ENCODE data around the gene NT5C3B.

The NT5C3B gene

DNA sequence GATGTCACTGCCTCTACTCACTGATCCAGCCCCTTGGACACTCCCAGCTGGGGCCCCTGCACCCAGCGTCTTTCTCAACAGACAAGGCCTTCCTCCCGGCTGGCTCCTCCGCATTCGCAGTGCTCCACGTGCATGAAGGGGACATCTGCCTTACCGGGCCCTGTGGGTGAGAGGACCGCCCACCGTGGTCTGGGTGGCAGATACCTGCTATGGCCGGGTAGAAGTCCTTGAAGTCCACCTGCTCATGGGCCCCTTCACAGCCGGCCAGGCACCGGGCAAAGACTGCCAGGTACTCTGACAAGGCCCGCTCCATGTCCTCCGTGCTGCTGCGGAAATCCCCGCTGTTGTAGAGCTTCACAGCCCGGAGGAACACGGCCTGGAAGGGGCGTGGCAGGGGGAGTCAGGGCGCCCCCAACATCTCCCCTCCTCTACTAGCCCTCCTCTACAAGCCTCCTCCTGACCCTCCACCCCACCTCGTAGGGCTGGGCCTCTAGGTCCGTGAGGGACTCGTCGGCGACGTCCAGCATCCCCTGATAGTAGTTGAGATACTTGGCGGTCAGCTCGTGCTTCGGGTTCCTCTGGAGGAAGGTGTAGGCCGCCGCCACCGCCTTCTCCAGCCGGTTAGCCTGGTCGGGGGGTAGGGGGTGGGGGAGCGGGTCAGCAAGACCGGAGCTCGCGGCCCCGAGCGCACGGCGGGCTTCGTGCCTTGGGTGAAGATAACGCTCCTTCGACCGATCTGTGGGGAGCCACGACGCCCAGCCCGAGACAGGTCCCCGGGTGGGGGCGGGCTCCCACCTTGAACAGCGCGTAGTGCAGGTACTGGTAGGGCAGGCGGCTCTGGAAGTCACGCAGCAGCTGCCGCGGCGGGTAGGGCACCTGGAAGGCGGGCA is 25.1 kb downstream of the NT5C3B start:
- DNase-seq (ENCODE audit: low read depth in 2 of 2) = peak in 1 of 2 donors; percentile 5

DNA sequence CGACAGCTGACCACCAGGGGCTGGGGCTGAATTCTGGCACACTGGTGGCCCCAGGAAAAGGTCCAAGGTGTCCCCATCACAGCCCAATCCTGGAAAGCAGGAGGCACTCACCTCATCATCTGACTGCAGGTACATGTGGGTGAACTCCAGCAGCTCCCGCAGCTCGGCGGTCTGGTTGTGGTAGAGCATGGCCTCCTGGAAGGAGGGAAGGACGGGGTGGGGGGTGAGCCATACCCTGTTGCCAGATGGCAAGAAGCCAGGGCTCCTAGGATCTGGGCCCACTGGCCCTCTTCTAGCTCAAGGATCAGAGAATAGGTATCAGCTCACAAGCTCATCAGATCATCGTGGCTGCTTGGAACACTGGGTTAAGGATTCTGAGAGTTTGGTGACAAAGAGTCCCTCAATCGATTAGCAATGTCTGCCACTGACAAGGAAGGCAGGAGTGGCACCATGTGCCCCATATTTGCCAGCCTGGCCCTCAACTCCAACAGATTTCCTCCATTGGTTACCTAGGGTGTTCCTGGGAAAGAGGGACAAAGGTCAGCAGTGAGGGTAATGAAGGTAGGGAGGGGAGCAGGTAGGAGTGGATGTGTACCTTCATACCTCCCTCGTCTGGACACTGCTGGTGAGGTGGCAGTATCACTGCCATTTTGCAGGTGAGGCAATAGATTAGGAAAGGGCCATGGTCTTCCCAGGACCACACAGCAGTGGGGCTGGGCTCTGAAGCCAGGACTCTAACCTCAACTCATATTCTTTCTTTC is 29.2 kb downstream of the NT5C3B start:
- no peak for DNase-seq (ENCODE audit: low read depth in 2 of 2)

DNA sequence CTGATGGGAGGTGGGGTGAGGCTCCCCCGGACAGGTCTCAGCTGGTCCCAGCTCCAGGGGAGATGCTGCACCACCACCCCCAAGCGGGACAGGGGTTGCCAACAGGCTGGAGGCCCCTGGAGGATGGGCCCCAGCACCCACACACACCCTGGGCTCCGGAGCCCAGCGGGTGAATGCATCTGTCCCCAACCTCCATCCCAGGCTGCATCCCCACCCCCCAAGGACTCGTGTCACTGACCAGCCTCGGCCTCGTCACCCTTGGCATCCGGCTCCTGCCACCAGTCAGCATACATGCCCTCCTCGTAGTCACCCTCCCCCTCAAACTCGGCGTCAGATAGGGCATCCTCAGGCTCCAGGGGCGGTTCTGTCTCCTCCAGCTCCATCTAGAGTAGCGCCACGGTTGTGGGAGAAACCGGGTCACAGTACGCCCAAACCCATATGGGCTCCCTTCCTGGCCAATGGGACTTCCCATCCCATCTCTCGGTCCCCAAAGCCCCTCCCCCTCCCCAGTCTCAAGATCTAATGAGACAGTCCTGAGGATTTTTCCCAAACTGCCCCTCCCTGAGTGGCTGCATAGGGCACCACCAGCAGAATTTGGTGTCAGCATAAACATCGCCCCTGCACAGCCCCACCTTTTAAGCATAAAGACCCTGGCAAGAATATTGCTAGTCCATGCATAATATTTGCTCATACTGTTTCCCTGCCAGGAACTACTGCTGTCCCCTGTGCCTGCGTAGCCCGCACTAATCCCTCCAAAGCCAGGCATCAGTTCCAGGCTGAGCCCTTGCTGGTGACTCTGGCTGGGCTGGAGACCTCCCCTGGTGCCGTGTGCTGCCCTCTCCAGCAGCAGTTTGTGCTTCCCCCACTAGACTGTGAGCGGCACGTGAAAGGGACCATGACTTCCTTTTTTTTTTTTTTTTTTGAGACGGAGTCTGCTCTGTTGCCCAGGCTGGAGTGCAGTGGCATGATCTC is 32.7 kb downstream of the NT5C3B start:
- no peak for DNase-seq (ENCODE audit: low read depth in 2 of 2)

- DNase-seq (ENCODE audit: low read depth in 2 of 2) = peak; percentile 43 to 61
Measured at GRCh38 chr17:41801374-41802271, 34.4 kb downstream of the NT5C3B start.

GRCh38 chr17:41800601-41801373 is 35.2 kb downstream of the NT5C3B start:
- no peak for DNase-seq (ENCODE audit: low read depth in 2 of 2)

DNA sequence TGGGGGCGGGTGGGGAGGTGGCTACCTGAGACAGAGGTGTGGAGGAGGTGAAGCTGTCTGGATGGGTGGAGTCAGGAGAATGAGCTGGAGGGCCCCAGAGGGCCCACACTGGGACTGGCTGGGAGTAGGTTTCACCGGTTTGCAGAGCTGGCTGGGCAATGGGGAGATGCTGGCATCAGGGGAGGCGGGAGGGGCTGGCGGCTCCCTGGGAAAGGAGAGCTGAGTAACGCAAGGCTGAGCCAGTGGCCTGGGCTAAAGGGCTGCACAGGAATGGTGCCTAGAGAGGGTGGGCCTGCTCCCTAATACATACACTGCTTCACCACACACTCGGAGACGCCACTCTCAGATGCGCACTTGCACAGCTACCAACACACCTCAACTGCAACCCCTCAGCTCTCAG is 36.7 kb downstream of the NT5C3B start:
- DNase-seq (ENCODE audit: low read depth in 2 of 2) = no peak

DNA sequence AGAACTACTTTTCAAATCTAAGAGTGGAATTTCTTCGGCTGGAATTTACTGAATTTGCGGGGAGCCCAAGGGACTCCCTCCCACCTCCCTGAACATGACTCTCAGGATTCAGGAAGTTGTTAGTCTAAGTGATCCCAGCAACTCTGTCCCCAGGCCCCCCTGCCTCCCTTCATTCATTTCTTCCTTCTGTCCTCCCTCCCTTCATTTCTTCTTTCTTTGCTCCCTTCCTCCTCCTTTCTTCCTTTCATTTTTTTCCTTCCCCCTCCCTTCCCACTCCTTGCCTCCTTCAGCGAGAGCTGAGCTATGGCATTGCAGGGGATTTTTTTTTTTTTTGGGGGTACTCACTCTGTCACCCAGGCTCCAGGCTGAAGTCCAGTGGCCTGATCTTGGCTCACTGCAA is 38.7 kb downstream of the NT5C3B start:
- DNase-seq (ENCODE audit: low read depth in 2 of 2) = no peak

- DNase-seq (ENCODE audit: low read depth in 2 of 2) = no peak
Measured at GRCh38 chr17:41796121-41796895, 39.7 kb downstream of the NT5C3B start.

DNA sequence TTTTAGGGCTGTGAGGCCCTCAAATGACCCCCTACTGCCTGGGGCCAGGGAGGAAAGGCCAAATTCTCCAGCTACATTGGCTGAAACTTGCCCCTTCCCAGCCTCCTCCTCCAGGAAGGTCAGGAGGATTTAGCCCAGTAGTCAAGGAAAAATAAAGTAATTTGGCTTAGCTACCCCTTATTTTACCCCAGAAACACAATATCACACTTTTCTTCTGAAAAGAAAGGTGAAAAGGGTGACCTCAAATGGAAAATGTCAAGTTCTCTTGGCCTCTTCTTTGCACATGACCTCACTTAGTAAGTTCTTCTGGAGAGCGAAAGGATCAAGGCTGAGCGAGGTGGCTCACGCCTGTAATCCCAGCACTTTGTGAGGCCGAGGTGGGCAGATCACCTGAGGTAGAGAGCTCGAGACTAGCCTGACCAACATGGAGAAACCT is 41.5 kb downstream of the NT5C3B start:
- DNase-seq (ENCODE audit: low read depth in 2 of 2) = no peak

- DNase-seq (ENCODE audit: low read depth in 2 of 2) = no peak
Measured at GRCh38 chr17:41793784-41794539, 42.1 kb downstream of the NT5C3B start.

- DNase-seq (ENCODE audit: low read depth in 2 of 2) = no peak
Measured at GRCh38 chr17:41792845-41793783, 42.9 kb downstream of the NT5C3B start.

GRCh38 chr17:41787021-41787418 is 49.0 kb downstream of the NT5C3B start:
- no peak for DNase-seq (ENCODE audit: low read depth in 2 of 2)

DNA sequence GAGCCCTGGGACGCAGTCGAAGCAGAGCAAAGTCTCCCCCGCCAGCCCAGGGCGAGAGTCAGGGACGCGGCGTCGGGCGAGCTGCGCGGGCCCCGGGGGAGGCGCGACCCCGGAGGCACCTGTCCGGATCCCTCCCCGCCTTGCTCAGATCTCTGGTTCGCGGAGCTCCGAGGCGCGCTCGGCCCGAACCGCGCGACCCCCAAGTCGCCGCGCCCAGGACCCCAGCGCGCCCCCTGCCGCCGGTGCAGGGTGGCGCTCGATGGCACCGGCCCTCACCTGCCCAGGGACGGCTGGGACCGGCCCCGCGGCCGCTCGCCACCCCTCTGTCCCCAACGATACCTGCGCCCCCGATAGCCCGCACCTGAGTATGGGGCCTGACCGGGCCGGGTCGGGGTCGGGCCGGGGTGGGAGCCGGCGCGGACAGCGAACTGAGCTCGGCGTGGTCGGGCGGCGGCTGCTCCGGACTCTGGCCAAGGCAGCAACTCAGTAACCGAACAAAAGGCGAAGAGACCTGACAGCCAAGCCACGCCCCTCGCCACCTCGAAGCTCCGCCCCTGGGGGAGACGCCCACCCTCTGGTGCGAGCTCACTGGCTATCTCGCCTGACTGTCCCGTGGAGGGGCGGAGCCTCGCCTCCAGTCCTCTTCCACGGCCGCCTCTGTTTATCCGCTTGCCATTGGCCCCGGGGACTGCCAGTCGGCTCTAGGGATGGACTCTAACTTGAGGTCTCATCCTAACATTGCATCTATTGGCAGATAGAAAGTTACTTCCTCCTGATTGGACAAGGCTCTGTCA is 49.6 kb downstream of the NT5C3B start, which contains the start of gene JUP:
TSS of gene JUP (minus strand) at position 485 of the 794 bp plus-strand sequence. CDS start 14,857 bp downstream, outside the sequence.
- DNase-seq (ENCODE audit: low read depth in 2 of 2) = peak; percentile 89 to 94

DNA sequence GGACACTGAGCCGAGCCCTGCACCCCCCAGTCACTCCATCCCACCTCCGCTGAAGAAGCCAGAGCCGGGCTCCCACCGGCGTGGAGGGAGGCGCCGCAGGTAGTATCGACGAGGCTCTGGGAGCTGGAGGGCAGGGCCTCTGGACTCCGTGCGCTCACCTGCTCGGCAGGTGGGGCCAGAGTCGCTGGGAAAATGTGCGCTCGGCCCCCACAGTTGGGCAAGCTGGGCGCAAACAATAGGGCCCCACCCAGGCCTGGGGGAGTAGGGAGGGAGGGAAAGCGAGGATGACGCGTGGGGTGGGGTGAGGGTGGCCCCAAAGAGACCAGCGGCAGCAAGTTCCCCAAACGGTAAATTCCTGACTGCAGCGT is 50.2 kb downstream of the NT5C3B start:
- no peak for DNase-seq (ENCODE audit: low read depth in 2 of 2)

GRCh38 chr17:41785091-41785858 is 50.8 kb downstream of the NT5C3B start:
- no peak for DNase-seq (ENCODE audit: low read depth in 2 of 2)
